Lower leg skin (tissue), 3 donors: Measurements from ENCODE around the gene RLBP1.

ENCODE experiments used
- CTCF ChIP-seq, 3 donors: fragments of 450-650 bp; IDR thresholded peaks; one replicate each; pipeline ENCODE4 v1.5.1; 2016; ENCODE audit warnings: antibody characterized with exemption in 3 of 3, mild to moderate bottlenecking in 3 of 3, moderate library complexity in 2 of 3
- POLR2A ChIP-seq, 2 donors: fragments of 450-650 bp; IDR thresholded peaks; one replicate each; pipeline ENCODE4 v1.6.1; 2016 to 2017; ENCODE audit warnings: antibody characterized with exemption in 2 of 2, mild to moderate bottlenecking in 1 of 2, moderate library complexity in 1 of 2

GRCh38 chr15:89218531-89218930 lies 2.8 kb downstream of the RLBP1 start:
- TF ChIP-seq POLR2A (IDR thresholded peaks at IDR 0.05) = no peak
- TF ChIP-seq CTCF (IDR thresholded peaks at IDR 0.05) = no peak
